CD14-positive monocyte (primary cell): ENCODE measurements around the gene RXRG. TPM values are rescaled to one million over a fixed set of nuclear protein-coding genes. Genes with fewer than 3 reads are reported as not detected.
A peak's percentile ranks its signal among the peaks of the same experiment; 100 is the strongest.

Source experiments
- DNase-seq, 3 donors: peaks; one replicate each; pipeline ENCODE4 v3.0.0-alpha.2; 2011 to 2022
- H2AFZ ChIP-seq: 2 replicates; pipeline ENCODE4 v1.6.0; 2012; ENCODE audit warnings: mild to moderate bottlenecking, low read depth, low read length, inconsistent platforms; ENCODE audit not compliant: insufficient read depth, poor library complexity, severe bottlenecking
- H3K27ac ChIP-seq, 2 donors: 1 replicate in 1 of 2; 2 replicates in 1 of 2; pipeline ENCODE4 v1.5.1; 2012 to 2013; ENCODE audit warnings: low read length in 2 of 2, control low read depth in 1 of 2, inconsistent platforms in 1 of 2, low read depth in 1 of 2, mild to moderate bottlenecking in 1 of 2
- H3K27me3 ChIP-seq, 2 donors: one replicate each; pipeline versions ENCODE4 v1.6.0 to v1.6.1; 2011 to 2013; ENCODE audit warnings: low read length in 2 of 2; ENCODE audit not compliant: control insufficient read depth in 2 of 2, insufficient read depth in 2 of 2
- H3K36me3 ChIP-seq, 2 donors: replicated peaks in 1 of 2; 1 replicate in 1 of 2; 2 replicates in 1 of 2; pipeline versions ENCODE4 v1.5.1 to v1.6.1; 2012 to 2013; ENCODE audit warnings: low read length in 2 of 2, control low read depth in 1 of 2, inconsistent platforms in 1 of 2, mild to moderate bottlenecking in 1 of 2; ENCODE audit not compliant: insufficient read depth in 2 of 2, control insufficient read depth in 1 of 2
- H3K4me1 ChIP-seq, 2 donors: 1 replicate in 1 of 2; 2 replicates in 1 of 2; pipeline versions ENCODE4 v1.5.1 to v1.6.1; 2012 to 2013; ENCODE audit warnings: low read length in 2 of 2, control low read depth in 1 of 2, inconsistent platforms in 1 of 2, mild to moderate bottlenecking in 1 of 2, moderate library complexity in 1 of 2; ENCODE audit not compliant: insufficient read depth in 2 of 2, control insufficient read depth in 1 of 2
- H3K4me2 ChIP-seq: replicated peaks from 2 replicates; pipeline ENCODE3; 2012; ENCODE audit warnings: low read length, moderate library complexity, mild to moderate bottlenecking; ENCODE audit not compliant: poor library complexity, severe bottlenecking; ENCODE audit errors: extremely low read depth
- H3K4me3 ChIP-seq, 3 experiments: fragments of 200-600 bp in 1 of 3; sonication (generic) in 1 of 3; replicated peaks in 1 of 3; 1 replicate in 2 of 3; 2 replicates in 1 of 3; pipeline ENCODE4 v1.5.1; 2011 to 2013; ENCODE audit warnings: low read length in 3 of 3, mild to moderate bottlenecking in 3 of 3, control low read depth in 2 of 3, low read depth in 2 of 3, inconsistent platforms in 1 of 3, moderate library complexity in 1 of 3
- H3K79me2 ChIP-seq: 2 replicates; pipeline ENCODE4 v1.6.0; 2012; ENCODE audit warnings: mild to moderate bottlenecking, control low read depth, inconsistent platforms, low read length, moderate library complexity; ENCODE audit not compliant: insufficient read depth
- H3K9ac ChIP-seq: 2 replicates; pipeline ENCODE4 v1.6.0; 2017; ENCODE audit warnings: low read length, mild to moderate bottlenecking; ENCODE audit not compliant: insufficient read depth, poor library complexity, severe bottlenecking
- H3K9me3 ChIP-seq, 2 donors: replicated peaks in 1 of 2; 1 replicate in 1 of 2; 2 replicates in 1 of 2; pipeline versions ENCODE4 v1.5.1 to v1.6.1; 2012 to 2013; ENCODE audit warnings: low read length in 2 of 2, control low read depth in 1 of 2; ENCODE audit not compliant: control insufficient read depth in 1 of 2, insufficient read depth in 1 of 2
- H4K20me1 ChIP-seq: 2 replicates; pipeline ENCODE4 v1.6.0; 2012; ENCODE audit warnings: mild to moderate bottlenecking, low read length, control low read depth, moderate library complexity; ENCODE audit not compliant: insufficient read depth
- H3K27ac Mint-ChIP-seq, 7 donors: one replicate each; pipeline ENCODE4 v1.8.0; 2020; ENCODE audit warnings: mild to moderate bottlenecking in 7 of 7, mixed read lengths in 7 of 7, moderate library complexity in 6 of 7, inconsistent platforms in 2 of 7
- H3K27me3 Mint-ChIP-seq, 3 donors: one replicate each; pipeline ENCODE4 v1.8.0; 2021 to 2022; ENCODE audit warnings: low read depth in 3 of 3, mild to moderate bottlenecking in 3 of 3, mixed read lengths in 3 of 3, moderate library complexity in 3 of 3, inconsistent platforms in 1 of 3
- H3K36me3 Mint-ChIP-seq, 2 donors: one replicate each; pipeline ENCODE4 v1.8.0; 2020; ENCODE audit warnings: mixed read lengths in 2 of 2, inconsistent platforms in 1 of 2, mild to moderate bottlenecking in 1 of 2
- H3K4me1 Mint-ChIP-seq: one replicate; pipeline ENCODE4 v1.8.0; 2020; ENCODE audit warnings: mild to moderate bottlenecking, mixed read lengths
- H3K4me3 Mint-ChIP-seq, 2 donors: one replicate each; pipeline ENCODE4 v1.8.0; 2020; ENCODE audit warnings: mild to moderate bottlenecking in 2 of 2, mixed read lengths in 2 of 2, moderate library complexity in 1 of 2
- H3K9me3 Mint-ChIP-seq, 7 donors: one replicate each; pipeline ENCODE4 v1.8.0; 2020 to 2022; ENCODE audit warnings: mixed read lengths in 7 of 7, mild to moderate bottlenecking in 6 of 7, moderate library complexity in 6 of 7, inconsistent platforms in 2 of 7
- WGBS: methylation state at CpG from one replicate; pipeline ENCODE4 v1.1.5; 2013; ENCODE audit warnings: missing lambda C conversion rate; ENCODE audit not compliant: insufficient coverage; 5-methylcytosine and 5-hydroxymethylcytosine counted together
- intact Hi-C, 2 donors: fragments of 100-400 bp; cut with micrococcal nuclease; formaldehyde crosslinking; loops; one replicate each; pipeline versions ENCODE4 v1.15.0 to v1.15.1; 2023
- polyA plus RNA-seq, 3 donors: library from polyadenylated mRNA; depleted of rRNA in 1 of 3; unstranded in 2 of 3; stranded (reverse) in 1 of 3; fragments of 300-500 nt in 2 of 3; fragments of >200 nt in 1 of 3; fragmentation: Illumina TruSeq in 2 of 3; gene quantifications; 1 replicate in 2 of 3; 2 replicates in 1 of 3; pipeline ENCODE4 v1.2.3, GENCODE V29; 2012 to 2021
- TF ChIP-seq, protein P1 (sequence below): fragments of 200-600 bp; IDR thresholded peaks from one replicate; pipeline ENCODE4 v1.8.0; 2022; ENCODE audit warnings: antibody characterized with exemption, mild to moderate bottlenecking

The RXRG gene
- polyA plus RNA-seq, 3 donors, result not detected

DNA sequence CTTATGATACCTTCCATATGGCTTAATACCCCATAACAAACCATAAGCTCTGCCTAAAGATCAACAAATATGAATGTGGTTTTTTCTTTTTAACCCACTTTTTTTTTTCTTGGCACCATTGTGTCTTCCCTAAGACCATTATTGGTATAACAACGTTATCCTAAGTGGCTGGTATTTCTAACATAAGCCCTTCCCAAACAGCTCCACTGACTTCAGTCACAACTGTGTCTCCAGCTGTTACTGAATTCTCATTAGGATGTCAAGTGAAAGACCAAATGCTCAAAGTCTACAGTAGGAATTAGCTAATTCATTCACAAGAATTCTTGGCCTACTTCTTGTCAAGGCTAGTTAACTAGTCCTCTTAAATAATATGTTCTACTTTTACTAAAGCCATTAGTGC is 4.2 kb upstream of the RXRG start:
- Mint-ChIP-seq H3K27ac (no peak overlapping the region), H3K9me3 (peaks cover 0 to 8% (median 0%) of the 10 kb centered on the region in 7 donors), H3K4me3 (no peak overlapping the region), H3K4me1 (no peaks in the 10 kb centered on the region), H3K36me3 (no peaks in the 10 kb centered on the region), H3K27me3 (peaks cover 11 to 25% (median 15%) of the 10 kb centered on the region in 3 donors)
- Histone ChIP-seq H3K79me2 (no peaks in the 10 kb centered on the region), H3K36me3 (no peaks in the 10 kb centered on the region), H4K20me1 (no peaks in the 10 kb centered on the region), H2AFZ (no peak overlapping the region), H3K9ac (no peak overlapping the region), H3K4me1 (no peaks in the 10 kb centered on the region), H3K27me3 (peaks cover 47 to 48% of the 10 kb centered on the region in 2 donors), H3K4me2 (no peak overlapping the region), H3K27ac (no peak overlapping the region), H3K9me3 (peaks cover 0 to 13% of the 10 kb centered on the region in 2 donors), H3K4me3 (no peak overlapping the region)
- intact Hi-C loops, result no loop called here
- TF ChIP-seq, protein P1, sequence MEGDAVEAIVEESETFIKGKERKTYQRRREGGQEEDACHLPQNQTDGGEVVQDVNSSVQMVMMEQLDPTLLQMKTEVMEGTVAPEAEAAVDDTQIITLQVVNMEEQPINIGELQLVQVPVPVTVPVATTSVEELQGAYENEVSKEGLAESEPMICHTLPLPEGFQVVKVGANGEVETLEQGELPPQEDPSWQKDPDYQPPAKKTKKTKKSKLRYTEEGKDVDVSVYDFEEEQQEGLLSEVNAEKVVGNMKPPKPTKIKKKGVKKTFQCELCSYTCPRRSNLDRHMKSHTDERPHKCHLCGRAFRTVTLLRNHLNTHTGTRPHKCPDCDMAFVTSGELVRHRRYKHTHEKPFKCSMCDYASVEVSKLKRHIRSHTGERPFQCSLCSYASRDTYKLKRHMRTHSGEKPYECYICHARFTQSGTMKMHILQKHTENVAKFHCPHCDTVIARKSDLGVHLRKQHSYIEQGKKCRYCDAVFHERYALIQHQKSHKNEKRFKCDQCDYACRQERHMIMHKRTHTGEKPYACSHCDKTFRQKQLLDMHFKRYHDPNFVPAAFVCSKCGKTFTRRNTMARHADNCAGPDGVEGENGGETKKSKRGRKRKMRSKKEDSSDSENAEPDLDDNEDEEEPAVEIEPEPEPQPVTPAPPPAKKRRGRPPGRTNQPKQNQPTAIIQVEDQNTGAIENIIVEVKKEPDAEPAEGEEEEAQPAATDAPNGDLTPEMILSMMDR, result no peak
- 67% methylated on average over 1 of the region's 1 CpG for WGBS
- no peak for DNase-seq

DNA sequence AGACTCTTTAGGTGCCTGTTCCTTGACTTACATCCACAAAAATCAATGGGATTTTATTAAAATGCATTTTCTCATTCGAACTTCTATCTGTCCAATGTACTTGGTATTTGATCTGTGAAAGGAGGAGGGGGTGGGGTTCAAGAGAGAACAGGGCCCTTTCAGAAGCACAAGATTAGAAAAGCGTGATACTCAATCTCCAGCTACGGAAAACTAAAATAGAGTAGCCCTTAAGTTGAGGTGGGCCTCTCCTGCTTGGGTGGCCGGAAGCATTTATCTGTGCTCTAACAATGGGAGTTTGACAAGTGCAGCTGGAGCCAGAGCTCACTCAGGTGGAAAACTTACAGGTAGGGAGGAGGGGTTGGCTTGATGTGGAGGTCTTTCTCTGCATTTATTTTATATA is 462 bp upstream of the RXRG start:
- no peaks in the 10 kb centered on the region for H3K79me2 ChIP-seq
- peaks cover 8 to 32% (median 19%) of the 10 kb centered on the region in 3 donors for H3K27me3 Mint-ChIP-seq
- TF ChIP-seq, protein P1, result no peak
- H3K36me3 Mint-ChIP-seq, result no peaks in the 10 kb centered on the region
- peaks cover 0 to 13% of the 10 kb centered on the region in 2 donors for H3K9me3 ChIP-seq
- H3K4me2 ChIP-seq, result no peak overlapping the region
- H2AFZ ChIP-seq, result no peak overlapping the region
- H3K4me3 ChIP-seq, result peak overlapping the region in 1 of 3 experiments; percentile 8
- 51% methylated on average over 4 of the region's 4 CpGs for WGBS
- H3K4me3 Mint-ChIP-seq, result no peak overlapping the region
- H3K36me3 ChIP-seq, result no peaks in the 10 kb centered on the region
- H3K9ac ChIP-seq, result no peak overlapping the region
- no peak overlapping the region for H3K27ac Mint-ChIP-seq
- H3K4me1 Mint-ChIP-seq, result no peaks in the 10 kb centered on the region
- intact Hi-C loops, result no loop called here
- DNase-seq, result no peak
- H3K9me3 Mint-ChIP-seq, result peaks cover 0 to 8% (median 0%) of the 10 kb centered on the region in 7 donors
- no peak overlapping the region for H3K27ac ChIP-seq
- H4K20me1 ChIP-seq, result no peaks in the 10 kb centered on the region
- no peaks in the 10 kb centered on the region for H3K4me1 ChIP-seq
- H3K27me3 ChIP-seq, result peaks cover 78 to 80% of the 10 kb centered on the region in 2 donors
